Adrenal gland (tissue), 5 donors: ENCODE results near the gene IDH2.

Source experiments
- CTCF ChIP-seq, 6 experiments: fragments of 450-650 bp in 4 of 6; fragments of 200-600 bp in 2 of 6; sonication (generic) in 1 of 6; IDR thresholded peaks; 1 replicate in 5 of 6; 2 replicates in 1 of 6; pipeline versions ENCODE4 v1.5.1 to v1.8.0; 2016 to 2021; ENCODE audit warnings: antibody characterized with exemption in 6 of 6, mild to moderate bottlenecking in 2 of 6, moderate library complexity in 1 of 6
- POLR2A ChIP-seq, 2 donors: fragments of 450-650 bp; IDR thresholded peaks; one replicate each; pipeline ENCODE4 v1.6.1; 2017; ENCODE audit warnings: antibody characterized with exemption in 2 of 2, mild to moderate bottlenecking in 2 of 2, moderate library complexity in 1 of 2
- donor health status: DM: no; HTN: no; CAD: no.

GRCh38 chr15:90039996-90040395 lies 62.3 kb downstream of the IDH2 start:
- no peak for TF ChIP-seq CTCF (IDR thresholded peaks at IDR 0.05)
- TF ChIP-seq POLR2A (IDR thresholded peaks at IDR 0.05): no peak
